Neural cell (in vitro differentiated cells): ENCODE data around the gene PMPCA. TPM values are rescaled to one million over a fixed set of nuclear protein-coding genes. Genes with fewer than 3 reads are reported as not detected.

Experiments
- H2AFZ ChIP-seq: fragments of 200-600, 300-800 bp; sonication (generic), shearing (Covaris generic); 2 replicates; pipeline ENCODE4 v1.6.0; 2014; ENCODE audit warnings: low read depth, mild to moderate bottlenecking, antibody characterized with exemption, low read length, moderate library complexity
- H3F3A ChIP-seq: fragments of 200-600 bp; shearing (Covaris generic); 2 replicates; pipeline ENCODE4 v1.6.1; 2016; ENCODE audit warnings: mild to moderate bottlenecking, moderate library complexity, mixed read lengths, antibody characterized with exemption, low read length; ENCODE audit not compliant: insufficient read depth, poor library complexity, severe bottlenecking
- H3K27ac ChIP-seq: fragments of 200-600, 300-800 bp; sonication (generic), shearing (Covaris generic); 2 replicates; pipeline ENCODE4 v1.5.1; 2014; ENCODE audit warnings: mild to moderate bottlenecking, low read length, moderate library complexity
- H3K27me3 ChIP-seq: fragments of 300-800, 200-600 bp; sonication (generic), shearing (Covaris generic); 2 replicates; pipeline ENCODE4 v1.6.0; 2014; ENCODE audit warnings: mild to moderate bottlenecking, low read depth, low read length, moderate library complexity; ENCODE audit not compliant: insufficient read depth
- H3K36me3 ChIP-seq: fragments of 300-800, 200-600 bp; sonication (generic), shearing (Covaris generic); 2 replicates; pipeline ENCODE4 v1.5.1; 2014; ENCODE audit warnings: mild to moderate bottlenecking, antibody characterized with exemption, low read length, moderate library complexity; ENCODE audit not compliant: insufficient read depth
- H3K4me2 ChIP-seq: fragments of 300-800, 200-600 bp; sonication (generic), shearing (Covaris generic); 2 replicates; pipeline ENCODE4 v1.6.0; 2014; ENCODE audit warnings: mild to moderate bottlenecking, low read length
- H3K4me3 ChIP-seq: fragments of 300-800, 200-600 bp; sonication (generic), shearing (Covaris generic); 2 replicates; pipeline ENCODE4 v1.5.1; 2014; ENCODE audit warnings: mild to moderate bottlenecking, low read length, moderate library complexity
- H3K79me2 ChIP-seq: fragments of 200-600 bp; shearing (Covaris generic); replicated peaks from 2 replicates; pipeline ENCODE4 v1.6.0; 2014; ENCODE audit warnings: mild to moderate bottlenecking, low read length, moderate library complexity; ENCODE audit not compliant: insufficient read depth
- H3K9ac ChIP-seq: fragments of 300-800, 200-600 bp; sonication (generic), shearing (Covaris generic); 2 replicates; pipeline ENCODE4 v1.6.1; 2016; ENCODE audit warnings: mild to moderate bottlenecking, low read length, mixed read lengths
- H3K9me2 ChIP-seq: fragments of 200-600 bp; shearing (Covaris generic); 2 replicates; pipeline ENCODE4 v1.6.1; 2016; ENCODE audit warnings: mild to moderate bottlenecking, low read length, mixed read lengths; ENCODE audit not compliant: insufficient read depth
- H3K9me3 ChIP-seq: fragments of 200-600, 300-800 bp; sonication (generic), shearing (Covaris generic); 2 replicates; pipeline ENCODE4 v1.6.1; 2016; ENCODE audit warnings: mild to moderate bottlenecking, mixed run types, low read length, moderate library complexity, mixed read lengths
- H4K20me1 ChIP-seq: fragments of 200-600 bp; shearing (Covaris generic); 2 replicates; pipeline ENCODE4 v1.6.1; 2016; ENCODE audit warnings: mild to moderate bottlenecking, mixed run types; ENCODE audit not compliant: insufficient read depth
- CTCF ChIP-seq: fragments of 450-650 bp; IDR thresholded peaks from 2 replicates; pipeline ENCODE4 v1.5.1; 2014; ENCODE audit warnings: antibody characterized with exemption, mild to moderate bottlenecking, moderate library complexity; ENCODE audit not compliant: poor library complexity, severe bottlenecking
- EP300 ChIP-seq: fragments of 450-650 bp; conservative IDR thresholded peaks from 2 replicates; pipeline ENCODE4 v1.6.1; 2014; ENCODE audit warnings: antibody characterized with exemption, mild to moderate bottlenecking, moderate library complexity; ENCODE audit not compliant: poor library complexity, severe bottlenecking
- EZH2 ChIP-seq: fragments of 200-600, 300-800 bp; shearing (Covaris generic), sonication (generic); IDR thresholded peaks from 2 replicates; pipeline ENCODE4 v1.6.1; 2014; ENCODE audit warnings: antibody characterized with exemption, low read length, borderline replicate concordance, mild to moderate bottlenecking; ENCODE audit not compliant: insufficient read depth, poor library complexity, severe bottlenecking
- MXI1 ChIP-seq: fragments of 450-650 bp; conservative IDR thresholded peaks from 2 replicates; pipeline ENCODE4 v1.6.1; 2014; ENCODE audit warnings: antibody characterized with exemption, mild to moderate bottlenecking; ENCODE audit not compliant: poor library complexity, severe bottlenecking
- POLR2AphosphoS5 ChIP-seq: IDR thresholded peaks from 2 replicates; pipeline ENCODE4 v1.6.1; 2012
- RAD21 ChIP-seq: fragments of 450-650 bp; conservative IDR thresholded peaks from 2 replicates; pipeline ENCODE4 v1.6.1; 2014; ENCODE audit warnings: antibody characterized with exemption, mild to moderate bottlenecking, moderate library complexity
- REST ChIP-seq: IDR thresholded peaks from 2 replicates; pipeline ENCODE4 v1.6.1; 2012; ENCODE audit warnings: borderline replicate concordance
- SMC3 ChIP-seq: fragments of 450-650 bp; conservative IDR thresholded peaks from 2 replicates; pipeline ENCODE4 v1.6.1; 2014; ENCODE audit warnings: antibody characterized with exemption, mild to moderate bottlenecking, moderate library complexity; ENCODE audit not compliant: poor library complexity
- TAF1 ChIP-seq: IDR thresholded peaks from 2 replicates; pipeline ENCODE4 v1.6.1; 2012; ENCODE audit warnings: low read depth
- polyA plus RNA-seq: library from polyadenylated mRNA; depleted of rRNA; stranded (reverse); fragments of >200 nt; gene quantifications from 2 replicates; pipeline ENCODE4 v1.2.3, GENCODE V29; 2014

Gene PMPCA
- polyA plus RNA-seq, 1 donor from 2014 or later, result 61.3 TPM

- TF ChIP-seq SMC3 (no peak), TAF1 (no peak), POLR2AphosphoS5 (no peak), EP300 (no peak), RAD21 (no peak), CTCF (no peak), MXI1 (no peak), EZH2 (no peak), REST (no peak)
- Histone ChIP-seq H3K9me2 (no peaks in the 10 kb centered on the region), H2AFZ (no peak overlapping the region), H3K4me2 (no peak overlapping the region), H3K27me3 (no peaks in the 10 kb centered on the region), H3K9ac (no peak overlapping the region), H3K9me3 (no peaks in the 10 kb centered on the region), H3K79me2 (no peaks in the 10 kb centered on the region), H3F3A (no peaks in the 10 kb centered on the region), H3K36me3 (no peaks in the 10 kb centered on the region), H3K27ac (no peak overlapping the region), H3K4me3 (no peak overlapping the region), H4K20me1 (no peaks in the 10 kb centered on the region)
Observed at GRCh38 chr9:136451221-136451877, 40.9 kb downstream of the PMPCA start.

GRCh38 chr9:136453326-136453725, 42.9 kb downstream of the PMPCA start:
- Histone ChIP-seq H3F3A (no peaks in the 10 kb centered on the region), H2AFZ (no peak overlapping the region), H3K9me2 (no peaks in the 10 kb centered on the region), H3K9me3 (no peaks in the 10 kb centered on the region), H3K9ac (no peak overlapping the region), H3K27me3 (no peaks in the 10 kb centered on the region), H3K4me2 (no peak overlapping the region), H3K79me2 (no peaks in the 10 kb centered on the region), H3K36me3 (no peaks in the 10 kb centered on the region), H3K27ac (no peak overlapping the region), H3K4me3 (no peak overlapping the region), H4K20me1 (no peaks in the 10 kb centered on the region)
- TF ChIP-seq RAD21, result no peak
- no peak for TF ChIP-seq EZH2
- TF ChIP-seq TAF1, result no peak
- TF ChIP-seq REST, result no peak
- TF ChIP-seq POLR2AphosphoS5, result no peak
- no peak for TF ChIP-seq SMC3
- no peak for TF ChIP-seq MXI1
- TF ChIP-seq EP300, result no peak
- TF ChIP-seq CTCF, result no peak
